Transverse colon (tissue), 4 donors: ENCODE measurements around the gene XYLB.

Source experiments
- EP300 ChIP-seq: sonication (generic); formaldehyde crosslinking; IDR thresholded peaks from one replicate; pipeline ENCODE4 v1.6.1; 2017; ENCODE audit warnings: antibody characterized with exemption, low read depth
- POLR2A ChIP-seq: fragments of 450-650 bp; IDR thresholded peaks from one replicate; pipeline ENCODE4 v1.6.1; 2016; ENCODE audit warnings: antibody characterized with exemption, mild to moderate bottlenecking, moderate library complexity
- POLR2AphosphoS5 ChIP-seq, 3 donors: sonication (generic); formaldehyde crosslinking; IDR thresholded peaks; one replicate each; pipeline ENCODE4 v1.6.1; 2016; ENCODE audit warnings: antibody characterized with exemption in 3 of 3
- TF ChIP-seq, protein P1 (sequence below), 5 experiments: fragments of 200-600 bp in 3 of 5; fragments of 450-650 bp in 2 of 5; sonication (generic) in 3 of 5; IDR thresholded peaks; 1 replicate in 2 of 5; 2 replicates in 3 of 5; pipeline ENCODE4 v1.5.1; 2016 to 2017; ENCODE audit warnings: antibody characterized with exemption in 5 of 5, inconsistent platforms in 3 of 5, mild to moderate bottlenecking in 2 of 5, moderate library complexity in 1 of 5

DNA sequence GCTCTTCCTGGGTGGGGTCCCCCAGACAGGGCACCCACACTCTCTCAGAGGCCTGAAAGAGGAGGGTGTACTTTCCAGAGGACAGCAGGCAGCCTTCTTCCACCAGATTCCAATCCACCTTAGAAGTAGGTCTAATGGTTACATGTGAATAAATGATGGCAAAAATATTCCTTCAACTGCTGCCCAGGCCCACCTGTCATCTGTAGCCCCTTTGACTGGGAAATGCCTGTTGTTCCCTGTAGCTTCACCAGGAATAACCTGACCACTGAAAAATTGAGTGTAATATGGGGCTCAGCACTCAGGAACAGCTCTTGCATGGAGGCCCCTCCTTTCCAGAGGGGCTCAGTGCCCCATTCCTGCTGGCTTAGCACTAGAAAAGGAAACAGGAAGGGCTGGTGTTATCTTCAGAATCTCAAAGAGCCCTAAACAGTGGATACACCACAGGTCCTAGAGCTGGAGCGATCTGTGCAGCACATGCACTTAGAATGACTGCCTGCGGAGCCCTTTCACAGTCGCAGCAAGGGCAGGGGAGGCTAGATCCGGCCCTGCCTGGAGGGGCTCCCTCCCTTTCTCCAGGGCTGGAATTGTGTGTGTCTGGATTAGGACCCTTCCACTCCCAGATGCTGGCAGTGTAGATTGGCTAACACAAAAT, 32.3 kb upstream of the XYLB start:
- TF ChIP-seq POLR2A: no peak
- no peak for TF ChIP-seq EP300
- TF ChIP-seq, protein P1, sequence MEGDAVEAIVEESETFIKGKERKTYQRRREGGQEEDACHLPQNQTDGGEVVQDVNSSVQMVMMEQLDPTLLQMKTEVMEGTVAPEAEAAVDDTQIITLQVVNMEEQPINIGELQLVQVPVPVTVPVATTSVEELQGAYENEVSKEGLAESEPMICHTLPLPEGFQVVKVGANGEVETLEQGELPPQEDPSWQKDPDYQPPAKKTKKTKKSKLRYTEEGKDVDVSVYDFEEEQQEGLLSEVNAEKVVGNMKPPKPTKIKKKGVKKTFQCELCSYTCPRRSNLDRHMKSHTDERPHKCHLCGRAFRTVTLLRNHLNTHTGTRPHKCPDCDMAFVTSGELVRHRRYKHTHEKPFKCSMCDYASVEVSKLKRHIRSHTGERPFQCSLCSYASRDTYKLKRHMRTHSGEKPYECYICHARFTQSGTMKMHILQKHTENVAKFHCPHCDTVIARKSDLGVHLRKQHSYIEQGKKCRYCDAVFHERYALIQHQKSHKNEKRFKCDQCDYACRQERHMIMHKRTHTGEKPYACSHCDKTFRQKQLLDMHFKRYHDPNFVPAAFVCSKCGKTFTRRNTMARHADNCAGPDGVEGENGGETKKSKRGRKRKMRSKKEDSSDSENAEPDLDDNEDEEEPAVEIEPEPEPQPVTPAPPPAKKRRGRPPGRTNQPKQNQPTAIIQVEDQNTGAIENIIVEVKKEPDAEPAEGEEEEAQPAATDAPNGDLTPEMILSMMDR (IDR thresholded peaks at IDR 0.05): no peak
- no peak for TF ChIP-seq POLR2AphosphoS5 (IDR thresholded peaks at IDR 0.05)
